SK-N-SH (cell line): ENCODE data around the gene DNAJB12. TPM values are rescaled to one million over a fixed set of nuclear protein-coding genes. Genes with fewer than 3 reads are reported as not detected.
"Not testable (repeated sequence)": the region's sequence is repeated elsewhere in the genome, so short reads cannot be mapped to it uniquely, and the experiment has no call there.

Experiments
- CTCF ChIA-PET: fragments of 300-600, 350-600 bp; formaldehyde crosslinking; extraction: SDS; loops from one replicate; lab custom pipeline; 2021; lab: Yijun Ruan, JAX
- POLR2A ChIA-PET: fragments of 350-600 bp; sonication (Branson Sonifier 250); formaldehyde crosslinking; extraction: SDS; loops from one replicate; lab custom pipeline; 2020; ENCODE audit warnings: antibody characterized with exemption, inconsistent platforms; lab: Yijun Ruan, JAX
- DNase-seq: peaks from one replicate; pipeline ENCODE4 v3.0.0; 2012
- H2AFZ ChIP-seq: fragments of 200-600 bp; sonication (generic); 2 replicates; pipeline ENCODE4 v1.8.1; 2016; ENCODE audit warnings: antibody characterized with exemption, mild to moderate bottlenecking, low read depth
- H3F3A ChIP-seq: fragments of 200-600 bp; sonication (generic); replicated peaks from 2 replicates; pipeline ENCODE3; 2016; ENCODE audit warnings: antibody characterized with exemption, mild to moderate bottlenecking; ENCODE audit not compliant: insufficient read depth
- H3K27ac ChIP-seq, 2 experiments: fragments of 200-500 bp in 1 of 2; fragments of 200-600 bp in 1 of 2; sonication (Bioruptor generic) in 1 of 2; sonication (generic), shearing (Covaris generic) in 1 of 2; 2 replicates each; pipeline versions ENCODE4 v1.5.1 to v1.6.1; 2014 to 2016; ENCODE audit warnings: low read depth in 2 of 2, inconsistent platforms in 1 of 2, low read length in 1 of 2, mild to moderate bottlenecking in 1 of 2, mixed read lengths in 1 of 2
- H3K27me3 ChIP-seq: fragments of 200-600 bp; sonication (generic), shearing (Covaris generic); 2 replicates; pipeline ENCODE4 v1.6.1; 2016; ENCODE audit warnings: mixed run types; ENCODE audit not compliant: insufficient read depth
- H3K36me3 ChIP-seq, 2 experiments: fragments of 200-500 bp in 1 of 2; fragments of 200-600 bp in 1 of 2; sonication (Bioruptor generic) in 1 of 2; sonication (generic) in 1 of 2; replicated peaks in 1 of 2; 2 replicates each; pipeline versions ENCODE3 to v1.5.1; 2014 to 2016; ENCODE audit warnings: low read length in 1 of 2, mild to moderate bottlenecking in 1 of 2; ENCODE audit not compliant: insufficient read depth in 2 of 2, control insufficient read depth in 1 of 2
- H3K4me1 ChIP-seq, 2 experiments: fragments of 200-500 bp in 1 of 2; fragments of 200-600 bp in 1 of 2; sonication (Bioruptor generic) in 1 of 2; sonication (generic), shearing (Covaris generic) in 1 of 2; 2 replicates each; pipeline versions ENCODE4 v1.5.1 to v1.6.1; 2014 to 2016; ENCODE audit warnings: low read depth in 1 of 2, low read length in 1 of 2, mixed run types in 1 of 2; ENCODE audit not compliant: insufficient read depth in 2 of 2, control insufficient read depth in 1 of 2
- H3K4me2 ChIP-seq: fragments of 200-600 bp; sonication (generic), shearing (Covaris generic); 2 replicates; pipeline ENCODE4 v1.6.1; 2017; ENCODE audit warnings: mixed run types
- H3K4me3 ChIP-seq, 2 experiments: fragments of 200-500 bp in 1 of 2; fragments of 200-600 bp in 1 of 2; sonication (Bioruptor generic) in 1 of 2; sonication (generic), shearing (Covaris generic) in 1 of 2; 2 replicates each; pipeline versions ENCODE4 v1.5.1 to v1.8.1; 2014 to 2016; ENCODE audit warnings: low read depth in 2 of 2, inconsistent platforms in 1 of 2, low read length in 1 of 2, mild to moderate bottlenecking in 1 of 2, mixed read lengths in 1 of 2, moderate library complexity in 1 of 2
- H3K79me2 ChIP-seq: fragments of 200-600 bp; sonication (generic); 2 replicates; pipeline ENCODE4 v1.8.1; 2017; ENCODE audit warnings: mild to moderate bottlenecking; ENCODE audit not compliant: insufficient read depth
- H3K9ac ChIP-seq: fragments of 200-600 bp; sonication (generic); 2 replicates; pipeline ENCODE4 v1.6.1; 2017; ENCODE audit warnings: mixed run types
- H3K9me2 ChIP-seq: fragments of 200-600 bp; sonication (generic); 2 replicates; pipeline ENCODE4 v1.6.1; 2017; ENCODE audit warnings: mixed run types
- H3K9me3 ChIP-seq: fragments of 200-600 bp; sonication (generic); 2 replicates; pipeline ENCODE4 v1.6.1; 2017; ENCODE audit warnings: mixed run types, mild to moderate bottlenecking, moderate library complexity
- H4K20me1 ChIP-seq: fragments of 200-600 bp; sonication (generic); 2 replicates; pipeline ENCODE4 v1.6.1; 2017; ENCODE audit warnings: mild to moderate bottlenecking, mixed run types; ENCODE audit not compliant: insufficient read depth
- EP300 ChIP-seq, 2 experiments: IDR thresholded peaks; 2 replicates each; pipeline versions ENCODE4 v1.4.0 to v1.6.1; 2012; ENCODE audit warnings: borderline replicate concordance in 1 of 2, low read depth in 1 of 2, low read length in 1 of 2
- GATA2 ChIP-seq: sonication (generic); formaldehyde crosslinking; IDR thresholded peaks from 2 replicates; pipeline ENCODE4 v1.5.0; 2020; ENCODE audit warnings: mild to moderate bottlenecking, missing genetic modification reagents
- NFIC ChIP-seq: IDR thresholded peaks from 2 replicates; pipeline ENCODE4 v1.4.0; 2012; ENCODE audit warnings: borderline replicate concordance
- PBX3 ChIP-seq: IDR thresholded peaks from 2 replicates; pipeline ENCODE4; 2012
- REST ChIP-seq: IDR thresholded peaks from 2 replicates; pipeline ENCODE4 v1.6.1; 2012; ENCODE audit warnings: mild to moderate bottlenecking, low read depth, low read length, moderate library complexity
- RXRA ChIP-seq: IDR thresholded peaks from 2 replicates; pipeline ENCODE4 v1.4.0; 2012; ENCODE audit warnings: low read depth, mild to moderate bottlenecking, borderline replicate concordance
- TAF1 ChIP-seq: IDR thresholded peaks from 2 replicates; pipeline ENCODE4 v1.6.1; 2012; ENCODE audit warnings: low read depth, mild to moderate bottlenecking, low read length, moderate library complexity, borderline replicate concordance
- YY1 ChIP-seq: IDR thresholded peaks from 2 replicates; pipeline ENCODE4 v1.4.0; 2012; ENCODE audit warnings: low read depth, mild to moderate bottlenecking
- WGBS: methylation state at CpG from one replicate; pipeline ENCODE4 v1.1.6; 2017; ENCODE audit warnings: low lambda C conversion rate; 5-methylcytosine and 5-hydroxymethylcytosine counted together
- polyA plus RNA-seq, 3 experiments: library from polyadenylated mRNA; depleted of rRNA; stranded (reverse); fragments of >200 nt; gene quantifications; 2 replicates each; pipeline ENCODE4 v1.2.3, GENCODE V29; 2012

Gene DNAJB12
- polyA plus RNA-seq, 1 of the 3 experiments (the other 2 are of a cell fraction) = 25.8 TPM

- TF ChIP-seq YY1 = no peak
- TF ChIP-seq PBX3 = no peak
- no peak for TF ChIP-seq GATA2
- peak; percentile 9; the same call in 1 of the 2 replicates for TF ChIP-seq TAF1
- no peak for TF ChIP-seq RXRA
- no peak for TF ChIP-seq REST
Measured at GRCh38 chr10:72297805-72298591, 56.7 kb downstream of the DNAJB12 start (continued).

- Histone ChIP-seq H3K27ac (peak overlapping the region; percentile 55 to 86; a peak in 3 of 4 replicates), H3K79me2 (no peaks in the 10 kb centered on the region), H4K20me1 (no peaks in the 10 kb centered on the region), H3K36me3 (no peaks in the 10 kb centered on the region), H3K9me2 (no peaks in the 10 kb centered on the region), H3K27me3 (no peaks in the 10 kb centered on the region), H2AFZ (peak overlapping the region; percentile 79; the same call in 1 of the 2 replicates), H3F3A (peaks cover 13% of the 10 kb centered on the region), H3K9me3 (no peaks in the 10 kb centered on the region), H3K4me2 (peak overlapping the region; percentile 89), H3K9ac (peak overlapping the region; percentile 74), H3K4me3 (peak overlapping the region; percentile 64 to 71), H3K4me1 (peaks cover 6 to 16% of the 10 kb centered on the region in 2 experiments; a peak in 2 of 4 replicates)
- DNase-seq = no peak
- POLR2A ChIA-PET = interaction anchor here (0.8 to 2.2 kb wide), 6 partner anchors 19 to 45 kb away, joined by 3 to 10 read pairs (median 4); no protein-coding TSS in a partner anchor
- WGBS = 31% methylated on average over 19 of the region's 30 CpGs
- TF ChIP-seq EP300 (IDR thresholded peaks at IDR 0.05; ENCODE audit: borderline replicate concordance in 1 of 2, low read depth in 1 of 2, low read length in 1 of 2) = no peak
- peak; percentile 50 for TF ChIP-seq NFIC
- CTCF ChIA-PET = interaction anchor here (1.0 to 3.0 kb wide), 4 partner anchors 23 to 40 kb away, joined by 3 to 15 read pairs (median 4); partner anchors contain the start of gene DDIT4
Measured at GRCh38 chr10:72297281-72297804, 57.4 kb downstream of the DNAJB12 start.

GRCh38 chr10:72296829-72297280, 57.9 kb downstream of the DNAJB12 start:
- H3K4me1 ChIP-seq = peaks cover 6 to 16% of the 10 kb centered on the region in 2 experiments; a peak in 2 of 4 replicates
- DNase-seq, H3K79me2 ChIP-seq, H3K27me3 ChIP-seq, H4K20me1 ChIP-seq, H3K36me3 ChIP-seq, H3K9me3 ChIP-seq, H3K27ac ChIP-seq, H3K9me2 ChIP-seq: not testable (repeated sequence)
- H3F3A ChIP-seq = peaks cover 13% of the 10 kb centered on the region
- peak overlapping the region; percentile 79; the same call in 1 of the 2 replicates for H2AFZ ChIP-seq
- CTCF ChIA-PET = interaction anchor here (1.0 to 3.0 kb wide), 4 partner anchors 22 to 41 kb away, joined by 3 to 15 read pairs (median 4); partner anchors contain the start of gene DDIT4
- POLR2A ChIA-PET = interaction anchor here (0.8 to 1.5 kb wide), 5 partner anchors 19 to 45 kb away, joined by 3 to 4 read pairs (median 3); no protein-coding TSS in a partner anchor
- H3K4me3 ChIP-seq = peak overlapping the region; percentile 64 to 71; a peak in 2 of 4 replicates
- WGBS = 91% methylated on average over 19 of the region's 19 CpGs
- peak overlapping the region; percentile 89 for H3K4me2 ChIP-seq
- H3K9ac ChIP-seq = peak overlapping the region; percentile 74; the same call in 1 of the 2 replicates
